Left lung (tissue), 10 donors: ENCODE results near the gene CD52. TPM values are rescaled to one million over a fixed set of nuclear protein-coding genes. Genes with fewer than 3 reads are reported as not detected.

Experiments used
- ATAC-seq: fragments of 200-7000 bp; cut with Tn5 transposase; one replicate; pipeline ENCODE4 v1.9.1; 2020; ENCODE audit warnings: moderate library complexity
- DNase-seq, 4 donors: peaks; one replicate each; pipeline ENCODE4 v3.0.0-alpha.2; 2013 to 2020
- H3K27ac ChIP-seq, 2 donors: fragments of 200-600 bp; sonication (generic) in 1 of 2; one replicate each; pipeline versions ENCODE4 v1.5.0 to v1.8.0; 2020 to 2021
- H3K27me3 ChIP-seq, 2 donors: fragments of 200-600 bp; sonication (generic) in 1 of 2; one replicate each; pipeline versions ENCODE4 v1.5.0 to v1.8.0; 2020 to 2021
- H3K36me3 ChIP-seq, 2 donors: fragments of 200-600 bp; sonication (generic) in 1 of 2; one replicate each; pipeline versions ENCODE4 v1.5.0 to v1.8.0; 2020 to 2021
- H3K4me1 ChIP-seq, 2 donors: fragments of 200-600 bp; one replicate each; pipeline ENCODE4 v1.8.0; 2021
- H3K4me3 ChIP-seq, 2 donors: fragments of 200-600 bp; sonication (generic) in 1 of 2; one replicate each; pipeline versions ENCODE4 v1.5.0 to v1.8.0; 2020 to 2021; ENCODE audit warnings: mild to moderate bottlenecking in 1 of 2
- H3K9me3 ChIP-seq, 2 donors: fragments of 200-600 bp; sonication (generic) in 1 of 2; one replicate each; pipeline versions ENCODE4 v1.5.0 to v1.8.0; 2020 to 2021
- CTCF ChIP-seq, 2 donors: fragments of 200-600 bp; sonication (generic) in 1 of 2; IDR thresholded peaks; one replicate each; pipeline versions ENCODE4 v1.5.0 to v1.8.0; 2021; ENCODE audit warnings: antibody characterized with exemption in 2 of 2
- intact Hi-C, 2 donors: fragments of 100-400 bp; cut with DNase I; formaldehyde crosslinking; loops; one replicate each; pipeline versions ENCODE4 v1.11.2 to v1.14.2; 2022
- polyA plus RNA-seq, 6 donors: library from polyadenylated mRNA; unstranded; fragments of 120-200 nt; gene quantifications; one replicate each; pipeline ENCODE4 v1.2.1, GENCODE V29; 2013; ENCODE audit not compliant: insufficient read length in 6 of 6
- total RNA-seq, 2 donors: library from RNA; stranded (reverse); fragmentation: NEBNext Ultra II Directional; extraction: Animal tissue kit (Norgen Biotek cat#: 25700); gene quantifications; one replicate each; pipeline ENCODE4 v1.2.1, GENCODE V29; 2021
- donor health status: DM: no; HTN: yes; CAD: no.
- donor health status: DM: no; HTN: no; CAD: no.

Gene CD52
- total and polyA plus RNA-seq, 8 donors, result 2.6 to 170 (median 6.1) TPM

DNA sequence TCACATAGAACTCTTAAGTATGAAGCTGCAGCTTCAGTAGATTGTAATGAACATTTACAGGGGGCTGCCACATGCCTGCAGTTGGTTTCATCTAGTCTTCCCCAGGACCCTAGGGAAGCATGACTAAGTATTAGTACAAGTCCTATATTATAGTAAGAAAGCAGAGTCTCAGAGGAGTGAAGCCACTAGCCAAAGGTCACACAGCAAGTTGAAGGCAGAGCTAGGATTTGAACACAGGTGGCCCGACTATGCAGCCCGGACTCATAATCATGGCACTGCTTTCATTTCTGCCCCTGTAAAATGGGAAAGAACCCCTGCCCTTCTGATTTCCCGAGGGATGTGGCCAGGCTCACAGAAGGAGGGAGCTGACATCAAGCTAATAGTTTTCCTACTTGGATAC, 44.6 kb downstream of the CD52 start:
- Histone ChIP-seq H3K27me3 (peaks cover 43 to 99% of the 10 kb centered on the region in 2 donors), H3K36me3 (no peaks in the 10 kb centered on the region), H3K4me1 (peaks cover 8 to 15% of the 10 kb centered on the region in 2 donors), H3K4me3 (no peak overlapping the region), H3K27ac (no peak overlapping the region), H3K9me3 (no peaks in the 10 kb centered on the region)
- DNase-seq (no peak), ATAC-seq (no peak)
- no peak for TF ChIP-seq CTCF (IDR thresholded peaks at IDR 0.05)
- intact Hi-C loops, result no loop called here

GRCh38 chr1:26363549-26364448, 46.0 kb downstream of the CD52 start:
- Histone ChIP-seq H3K36me3 (no peaks in the 10 kb centered on the region), H3K27ac (no peak overlapping the region), H3K9me3 (no peaks in the 10 kb centered on the region), H3K4me1 (peaks cover 8 to 15% of the 10 kb centered on the region in 2 donors), H3K27me3 (peaks cover 39 to 87% of the 10 kb centered on the region in 2 donors), H3K4me3 (no peak overlapping the region)
- ATAC-seq (peak; percentile 92), DNase-seq (peak; percentile 49 to 96 (median 80))
- peak; percentile 92 to 93 for TF ChIP-seq CTCF (IDR thresholded peaks at IDR 0.05)
- intact Hi-C loops, result no loop called here

DNA sequence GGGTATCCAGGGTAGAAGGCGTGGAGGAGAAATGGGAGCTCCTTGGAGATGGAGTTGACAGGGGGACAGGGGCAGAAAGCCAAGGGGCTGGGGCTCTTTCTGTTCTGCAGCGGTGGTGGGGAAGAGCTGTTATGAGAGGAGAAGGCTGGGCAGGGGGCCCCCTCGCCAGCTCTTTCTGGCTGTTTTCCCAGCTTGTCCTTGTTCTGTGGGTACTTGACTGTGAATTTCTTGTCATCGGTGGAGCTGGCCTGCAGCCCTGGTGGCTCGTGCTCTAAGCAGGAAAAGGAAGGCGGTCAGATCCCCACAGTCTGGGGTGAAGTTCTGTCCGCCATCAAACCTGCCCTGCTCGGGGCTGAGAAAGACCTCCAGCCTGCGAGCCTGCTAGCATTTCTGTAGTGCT, 47.2 kb downstream of the CD52 start:
- intact Hi-C loops, result no loop called here
- Histone ChIP-seq H3K4me3 (no peak overlapping the region), H3K9me3 (no peaks in the 10 kb centered on the region), H3K36me3 (no peaks in the 10 kb centered on the region), H3K27me3 (peaks cover 29 to 76% of the 10 kb centered on the region in 2 donors), H3K27ac (no peak overlapping the region), H3K4me1 (peaks cover 7 to 14% of the 10 kb centered on the region in 2 donors)
- TF ChIP-seq CTCF (IDR thresholded peaks at IDR 0.05), result no peak
- DNase-seq, result peak in 1 of 4 donors; percentile 43
- ATAC-seq, result no peak

DNA sequence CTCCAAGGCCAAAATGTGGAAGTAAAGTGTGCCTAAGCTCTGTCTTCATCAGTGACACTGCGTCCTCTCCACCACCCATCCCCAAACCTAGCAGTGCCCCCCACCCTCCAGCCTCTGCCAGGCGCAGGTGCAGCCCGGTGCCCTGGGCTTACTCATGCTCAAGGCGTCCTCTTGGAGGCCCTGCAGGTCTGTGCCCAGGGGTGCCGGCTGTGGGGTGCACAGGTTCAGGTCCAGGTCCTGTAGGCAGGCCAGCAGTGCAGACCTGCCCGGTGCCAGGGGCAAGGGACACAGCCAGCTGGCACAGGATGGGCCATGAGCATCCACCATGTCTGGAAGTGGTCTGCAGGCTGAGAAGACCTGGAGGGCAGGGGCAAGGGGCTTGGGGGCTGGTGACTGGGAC, 49.7 kb downstream of the CD52 start:
- TF ChIP-seq CTCF (IDR thresholded peaks at IDR 0.05), result no peak
- intact Hi-C loops, result no loop called here
- Histone ChIP-seq H3K27me3 (peaks cover 10 to 51% of the 10 kb centered on the region in 2 donors), H3K9me3 (no peaks in the 10 kb centered on the region), H3K27ac (no peak overlapping the region), H3K4me3 (no peak overlapping the region), H3K4me1 (peaks cover 0 to 5% of the 10 kb centered on the region in 2 donors), H3K36me3 (no peaks in the 10 kb centered on the region)
- ATAC-seq (no peak), DNase-seq (no peak)

- intact Hi-C loops, result no loop called here
- H3K4me3 ChIP-seq, result no peak overlapping the region
- no peaks in the 10 kb centered on the region for H3K36me3 ChIP-seq
- H3K27ac ChIP-seq, result no peak overlapping the region
- ATAC-seq (no peak), DNase-seq (no peak)
- H3K27me3 ChIP-seq, result peaks cover 10 to 45% of the 10 kb centered on the region in 2 donors
- H3K9me3 ChIP-seq, result no peaks in the 10 kb centered on the region
- TF ChIP-seq CTCF (IDR thresholded peaks at IDR 0.05), result no peak
- peaks cover 0 to 5% of the 10 kb centered on the region in 2 donors for H3K4me1 ChIP-seq
Measured at GRCh38 chr1:26368006-26368405, 50.2 kb downstream of the CD52 start.
